GM12801 (cell line): ENCODE measurements around the gene TTC4.

Experiments used
- CTCF ChIP-seq: IDR thresholded peaks from one replicate; pipeline ENCODE4 v1.5.1; 2011; ENCODE audit warnings: control low read depth; ENCODE audit not compliant: insufficient read length; ENCODE audit errors: extremely low read depth

The TTC4 gene

DNA sequence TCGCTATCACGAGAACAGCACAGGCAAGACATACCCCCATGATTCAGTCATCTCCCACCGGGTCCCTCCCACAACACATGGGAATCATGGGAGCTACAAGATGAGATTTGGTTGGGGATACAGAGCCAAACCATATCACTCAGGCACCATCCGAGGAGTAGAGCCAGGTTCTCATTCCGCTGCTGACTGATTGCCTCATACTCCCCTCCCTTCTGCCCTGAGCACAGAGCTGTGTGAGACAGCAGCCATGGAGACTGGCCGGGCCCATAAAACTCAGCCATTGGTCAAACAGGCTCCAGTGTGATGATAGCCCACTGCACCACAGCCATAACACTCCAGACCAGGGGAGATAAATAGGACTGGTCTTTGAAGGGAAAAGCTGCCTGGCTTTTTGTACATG lies 22.6 kb downstream of the TTC4 start:
- no peak for TF ChIP-seq CTCF

GRCh38 chr1:54741531-54741930 lies 25.9 kb downstream of the TTC4 start:
- no peak for TF ChIP-seq CTCF

- no peak for TF ChIP-seq CTCF
These were observed 26.6 kb downstream of the TTC4 start for GRCh38 chr1:54742282-54742681.

DNA sequence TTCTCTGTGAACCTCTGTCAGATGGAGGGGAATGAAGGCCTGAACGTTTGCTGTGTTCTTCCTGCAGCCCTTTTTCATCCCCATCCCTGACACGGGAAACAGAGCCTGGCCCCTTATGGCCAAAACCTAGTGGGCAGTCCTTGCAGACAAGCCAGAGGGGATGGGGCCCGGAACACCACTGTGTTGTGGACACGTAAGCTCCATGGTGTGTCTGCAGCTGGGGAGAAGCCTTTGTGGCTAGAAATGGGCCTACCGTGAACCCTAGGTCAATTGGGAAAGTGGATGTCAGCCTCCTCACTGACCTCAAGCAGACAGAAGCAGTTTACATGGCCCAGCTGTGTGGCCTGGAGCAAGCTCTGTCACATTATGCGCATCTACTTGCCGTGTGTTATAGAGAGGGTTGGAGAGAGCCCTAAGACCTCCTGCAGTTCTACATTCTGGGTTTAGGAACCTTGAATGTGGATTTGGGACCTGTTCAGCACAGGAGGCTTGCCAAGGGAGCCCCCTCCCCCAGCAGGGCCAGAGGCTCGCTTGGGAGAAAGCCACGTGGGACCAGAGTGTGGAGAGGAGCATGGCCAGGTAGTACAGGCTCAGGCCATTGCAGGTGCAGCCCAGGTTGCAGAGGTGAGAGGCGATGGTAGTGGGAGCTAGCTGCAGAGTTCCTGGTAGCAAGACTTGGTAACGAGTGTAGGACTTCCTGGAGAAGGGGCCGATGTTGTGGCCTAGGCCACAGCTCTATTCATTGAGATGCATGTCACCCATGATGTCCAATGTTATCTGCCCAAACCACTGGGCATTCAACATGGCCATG lies 28.0 kb downstream of the TTC4 start:
- TF ChIP-seq CTCF, result no peak

GRCh38 chr1:54744696-54745095 lies 29.0 kb downstream of the TTC4 start:
- no peak for TF ChIP-seq CTCF

GRCh38 chr1:54745274-54745673 lies 29.6 kb downstream of the TTC4 start:
- no peak for TF ChIP-seq CTCF

- no peak for TF ChIP-seq CTCF
These were observed 30.2 kb downstream of the TTC4 start for GRCh38 chr1:54745864-54746263.
